Liver (tissue), 9 donors: ENCODE results near the gene CCDC121. TPM values are rescaled to one million over a fixed set of nuclear protein-coding genes. Genes with fewer than 3 reads are reported as not detected.
"Not testable (repeated sequence)": the region's sequence is repeated elsewhere in the genome, so short reads cannot be mapped to it uniquely, and the experiment has no call there.

Source experiments
- DNase-seq: peaks from one replicate; pipeline ENCODE4 v3.0.0-alpha.2; 2017; ENCODE audit warnings: low spot score
- H3K27ac ChIP-seq, 2 donors: one replicate each; pipeline ENCODE4 v1.7.0; 2013; ENCODE audit warnings: inconsistent platforms in 2 of 2, low read length in 2 of 2, control low read depth in 1 of 2, low read depth in 1 of 2, mild to moderate bottlenecking in 1 of 2
- H3K27me3 ChIP-seq, 4 donors: one replicate each; pipeline versions ENCODE4 v1.6.1 to v1.7.0; 2013; ENCODE audit warnings: low read length in 3 of 4, inconsistent platforms in 1 of 4, mild to moderate bottlenecking in 1 of 4, moderate library complexity in 1 of 4; ENCODE audit not compliant: control insufficient read depth in 4 of 4, insufficient read depth in 4 of 4
- H3K36me3 ChIP-seq, 4 donors: one replicate each; pipeline versions ENCODE4 v1.6.1 to v1.7.0; 2013; ENCODE audit warnings: low read length in 3 of 4, mild to moderate bottlenecking in 3 of 4, low read depth in 1 of 4, moderate library complexity in 1 of 4; ENCODE audit not compliant: control insufficient read depth in 4 of 4, insufficient read depth in 3 of 4
- H3K4me1 ChIP-seq, 4 donors: one replicate each; pipeline versions ENCODE4 v1.6.1 to v1.7.0; 2013; ENCODE audit warnings: low read length in 3 of 4, mild to moderate bottlenecking in 3 of 4, moderate library complexity in 1 of 4; ENCODE audit not compliant: control insufficient read depth in 4 of 4, insufficient read depth in 4 of 4
- H3K4me3 ChIP-seq, 3 donors: one replicate each; pipeline versions ENCODE4 v1.6.1 to v1.7.0; 2013; ENCODE audit warnings: low read length in 3 of 3, control low read depth in 1 of 3, low read depth in 1 of 3, mild to moderate bottlenecking in 1 of 3
- H3K9ac ChIP-seq, 2 donors: one replicate each; pipeline ENCODE4 v1.7.0; 2013; ENCODE audit warnings: low read length in 2 of 2, mild to moderate bottlenecking in 2 of 2, moderate library complexity in 2 of 2, control low read depth in 1 of 2, low read depth in 1 of 2
- H3K9me3 ChIP-seq, 4 donors: one replicate each; pipeline versions ENCODE4 v1.6.1 to v1.7.0; 2013; ENCODE audit warnings: low read length in 3 of 4; ENCODE audit not compliant: control insufficient read depth in 4 of 4
- EGR1 ChIP-seq, 2 donors: IDR thresholded peaks; 2 replicates each; pipeline ENCODE4 v1.6.1; 2016 to 2018; ENCODE audit warnings: antibody characterized with exemption in 2 of 2, low read depth in 2 of 2
- GABPA ChIP-seq, 2 donors: IDR thresholded peaks in 1 of 2; conservative IDR thresholded peaks in 1 of 2; 2 replicates each; pipeline ENCODE4 v1.6.1; 2016; ENCODE audit warnings: antibody characterized with exemption in 2 of 2, mild to moderate bottlenecking in 1 of 2, moderate library complexity in 1 of 2
- HNF4A ChIP-seq, 2 donors: conservative IDR thresholded peaks; 2 replicates each; pipeline ENCODE4 v1.6.1; 2016; ENCODE audit warnings: antibody characterized with exemption in 2 of 2, mild to moderate bottlenecking in 2 of 2
- JUND ChIP-seq, 2 donors: IDR thresholded peaks; 2 replicates each; pipeline ENCODE4 v1.6.1; 2016; ENCODE audit warnings: antibody characterized with exemption in 2 of 2
- NR2F2 ChIP-seq: IDR thresholded peaks from 2 replicates; pipeline ENCODE4 v1.6.1; 2016; ENCODE audit warnings: antibody characterized with exemption
- RAD21 ChIP-seq, 2 donors: IDR thresholded peaks; 2 replicates each; pipeline ENCODE4 v1.6.1; 2016; ENCODE audit warnings: antibody characterized with exemption in 2 of 2, mild to moderate bottlenecking in 2 of 2
- RXRA ChIP-seq, 2 donors: IDR thresholded peaks; 2 replicates each; pipeline ENCODE4 v1.6.1; 2017 to 2018; ENCODE audit warnings: antibody characterized with exemption in 2 of 2, mild to moderate bottlenecking in 1 of 2
- SP1 ChIP-seq: IDR thresholded peaks from 2 replicates; pipeline ENCODE4 v1.6.1; 2018; ENCODE audit warnings: antibody characterized with exemption, mild to moderate bottlenecking
- TAF1 ChIP-seq: conservative IDR thresholded peaks from 2 replicates; pipeline ENCODE4 v1.6.1; 2016; ENCODE audit warnings: antibody characterized with exemption, mild to moderate bottlenecking
- YY1 ChIP-seq: IDR thresholded peaks from 2 replicates; pipeline ENCODE4 v1.6.1; 2016; ENCODE audit warnings: antibody characterized with exemption, mild to moderate bottlenecking
- WGBS: extraction: QIAGEN DNeasy Blood & Tissue Kit; methylation state at CpG from one replicate; pipeline ENCODE4 v1.1.7; 2013; 5-methylcytosine and 5-hydroxymethylcytosine counted together
- polyA plus RNA-seq, 2 donors: library from polyadenylated mRNA; stranded (reverse) in 1 of 2; unstranded in 1 of 2; fragments of 200-250 nt in 1 of 2; fragments of >200 nt in 1 of 2; fragmentation: Nextera tagmentation in 1 of 2; extraction: Ambion mirVana in 1 of 2; gene quantifications; one replicate each; pipeline versions ENCODE4 v1.2.1 to v1.2.3, GENCODE V29; 2013 to 2015
- total RNA-seq, 2 donors: library from RNA; depleted of rRNA; stranded (reverse); fragments of >200 nt; gene quantifications; one replicate each; pipeline ENCODE4 v1.2.3, GENCODE V29; 2014
- TF ChIP-seq, protein P1 (sequence below): IDR thresholded peaks from 2 replicates; pipeline ENCODE4 v1.6.1; 2016; ENCODE audit warnings: antibody characterized with exemption
- TF ChIP-seq, protein P2 (sequence below): IDR thresholded peaks from 2 replicates; pipeline ENCODE4 v1.6.1; 2016; ENCODE audit warnings: antibody characterized with exemption
- TF ChIP-seq, protein P3 (sequence below): IDR thresholded peaks from 2 replicates; pipeline ENCODE4 v1.6.1; 2016; ENCODE audit warnings: antibody characterized with exemption, mild to moderate bottlenecking
- TF ChIP-seq, protein P4 (sequence below): fragments of 150-350 bp; IDR thresholded peaks from 2 replicates; pipeline ENCODE4 v1.5.1; 2017; ENCODE audit warnings: improper control_type of control experiment, low read depth, low read length; ENCODE audit not compliant: missing input control
- TF ChIP-seq, protein P5 (sequence below): IDR thresholded peaks from 2 replicates; pipeline ENCODE4 v1.6.1; 2016; ENCODE audit warnings: antibody characterized with exemption
- donor health status: healthy.
- donor health status: healthy.
- donor health status: healthy.
- donor health status: healthy.
- donor health status: healthy.

The CCDC121 gene
- total and polyA plus RNA-seq, 4 donors, result 0.97 to 2.5 (median 1.4) TPM

DNA sequence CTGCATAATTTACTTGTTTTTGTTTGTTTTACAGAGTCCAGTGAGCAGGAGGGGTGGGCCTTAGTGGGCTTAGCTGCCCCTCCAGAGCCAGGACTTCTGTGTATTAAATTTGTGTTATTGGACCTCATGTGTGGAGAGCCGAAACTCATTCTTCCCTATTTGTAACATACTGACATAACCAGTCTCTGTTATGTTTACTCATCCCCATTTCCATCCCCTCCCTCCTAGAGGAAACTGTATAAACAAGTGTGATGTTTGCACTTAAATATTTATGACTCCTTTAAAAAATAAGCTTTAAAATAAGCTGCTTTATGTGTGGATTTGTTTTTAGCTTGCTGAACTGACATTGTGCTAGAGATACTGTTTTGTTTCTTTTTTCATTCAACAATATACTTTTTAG, 32.2 kb downstream of the CCDC121 start:
- Histone ChIP-seq H3K36me3 (peaks cover 5 to 20% (median 7%) of the 10 kb centered on the region in 4 donors), H3K9ac (no peak overlapping the region), H3K27ac (no peak overlapping the region), H3K27me3 (no peaks in the 10 kb centered on the region), H3K9me3 (peaks cover 0 to 3% (median 0%) of the 10 kb centered on the region in 4 donors), H3K4me1 (no peaks in the 10 kb centered on the region), H3K4me3 (no peak overlapping the region)
- 93% methylated on average over 1 of the region's 1 CpG for WGBS
- DNase-seq, result no peak
- TF ChIP-seq RXRA (IDR thresholded peaks at IDR 0.05) (no peak), RAD21 (IDR thresholded peaks at IDR 0.05) (no peak), HNF4A (conservative IDR thresholded peaks at IDR 0.05) (no peak), YY1 (no peak), SP1 (no peak), EGR1 (IDR thresholded peaks at IDR 0.05; ENCODE audit: low read depth in 2 of 2) (no peak), TAF1 (no peak), JUND (IDR thresholded peaks at IDR 0.05) (no peak), GABPA (IDR thresholded peaks at IDR 0.05 in 1 of 2, conservative IDR thresholded peaks at IDR 0.05 in 1 of 2) (no peak), NR2F2 (no peak)
- TF ChIP-seq, protein P1, sequence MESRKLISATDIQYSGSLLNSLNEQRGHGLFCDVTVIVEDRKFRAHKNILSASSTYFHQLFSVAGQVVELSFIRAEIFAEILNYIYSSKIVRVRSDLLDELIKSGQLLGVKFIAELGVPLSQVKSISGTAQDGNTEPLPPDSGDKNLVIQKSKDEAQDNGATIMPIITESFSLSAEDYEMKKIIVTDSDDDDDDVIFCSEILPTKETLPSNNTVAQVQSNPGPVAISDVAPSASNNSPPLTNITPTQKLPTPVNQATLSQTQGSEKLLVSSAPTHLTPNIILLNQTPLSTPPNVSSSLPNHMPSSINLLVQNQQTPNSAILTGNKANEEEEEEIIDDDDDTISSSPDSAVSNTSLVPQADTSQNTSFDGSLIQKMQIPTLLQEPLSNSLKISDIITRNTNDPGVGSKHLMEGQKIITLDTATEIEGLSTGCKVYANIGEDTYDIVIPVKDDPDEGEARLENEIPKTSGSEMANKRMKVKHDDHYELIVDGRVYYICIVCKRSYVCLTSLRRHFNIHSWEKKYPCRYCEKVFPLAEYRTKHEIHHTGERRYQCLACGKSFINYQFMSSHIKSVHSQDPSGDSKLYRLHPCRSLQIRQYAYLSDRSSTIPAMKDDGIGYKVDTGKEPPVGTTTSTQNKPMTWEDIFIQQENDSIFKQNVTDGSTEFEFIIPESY, result no peak
- TF ChIP-seq, protein P2, sequence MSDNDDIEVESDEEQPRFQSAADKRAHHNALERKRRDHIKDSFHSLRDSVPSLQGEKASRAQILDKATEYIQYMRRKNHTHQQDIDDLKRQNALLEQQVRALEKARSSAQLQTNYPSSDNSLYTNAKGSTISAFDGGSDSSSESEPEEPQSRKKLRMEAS, result no peak
- TF ChIP-seq, protein P3, sequence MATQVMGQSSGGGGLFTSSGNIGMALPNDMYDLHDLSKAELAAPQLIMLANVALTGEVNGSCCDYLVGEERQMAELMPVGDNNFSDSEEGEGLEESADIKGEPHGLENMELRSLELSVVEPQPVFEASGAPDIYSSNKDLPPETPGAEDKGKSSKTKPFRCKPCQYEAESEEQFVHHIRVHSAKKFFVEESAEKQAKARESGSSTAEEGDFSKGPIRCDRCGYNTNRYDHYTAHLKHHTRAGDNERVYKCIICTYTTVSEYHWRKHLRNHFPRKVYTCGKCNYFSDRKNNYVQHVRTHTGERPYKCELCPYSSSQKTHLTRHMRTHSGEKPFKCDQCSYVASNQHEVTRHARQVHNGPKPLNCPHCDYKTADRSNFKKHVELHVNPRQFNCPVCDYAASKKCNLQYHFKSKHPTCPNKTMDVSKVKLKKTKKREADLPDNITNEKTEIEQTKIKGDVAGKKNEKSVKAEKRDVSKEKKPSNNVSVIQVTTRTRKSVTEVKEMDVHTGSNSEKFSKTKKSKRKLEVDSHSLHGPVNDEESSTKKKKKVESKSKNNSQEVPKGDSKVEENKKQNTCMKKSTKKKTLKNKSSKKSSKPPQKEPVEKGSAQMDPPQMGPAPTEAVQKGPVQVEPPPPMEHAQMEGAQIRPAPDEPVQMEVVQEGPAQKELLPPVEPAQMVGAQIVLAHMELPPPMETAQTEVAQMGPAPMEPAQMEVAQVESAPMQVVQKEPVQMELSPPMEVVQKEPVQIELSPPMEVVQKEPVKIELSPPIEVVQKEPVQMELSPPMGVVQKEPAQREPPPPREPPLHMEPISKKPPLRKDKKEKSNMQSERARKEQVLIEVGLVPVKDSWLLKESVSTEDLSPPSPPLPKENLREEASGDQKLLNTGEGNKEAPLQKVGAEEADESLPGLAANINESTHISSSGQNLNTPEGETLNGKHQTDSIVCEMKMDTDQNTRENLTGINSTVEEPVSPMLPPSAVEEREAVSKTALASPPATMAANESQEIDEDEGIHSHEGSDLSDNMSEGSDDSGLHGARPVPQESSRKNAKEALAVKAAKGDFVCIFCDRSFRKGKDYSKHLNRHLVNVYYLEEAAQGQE, result no peak
- TF ChIP-seq, protein P4, sequence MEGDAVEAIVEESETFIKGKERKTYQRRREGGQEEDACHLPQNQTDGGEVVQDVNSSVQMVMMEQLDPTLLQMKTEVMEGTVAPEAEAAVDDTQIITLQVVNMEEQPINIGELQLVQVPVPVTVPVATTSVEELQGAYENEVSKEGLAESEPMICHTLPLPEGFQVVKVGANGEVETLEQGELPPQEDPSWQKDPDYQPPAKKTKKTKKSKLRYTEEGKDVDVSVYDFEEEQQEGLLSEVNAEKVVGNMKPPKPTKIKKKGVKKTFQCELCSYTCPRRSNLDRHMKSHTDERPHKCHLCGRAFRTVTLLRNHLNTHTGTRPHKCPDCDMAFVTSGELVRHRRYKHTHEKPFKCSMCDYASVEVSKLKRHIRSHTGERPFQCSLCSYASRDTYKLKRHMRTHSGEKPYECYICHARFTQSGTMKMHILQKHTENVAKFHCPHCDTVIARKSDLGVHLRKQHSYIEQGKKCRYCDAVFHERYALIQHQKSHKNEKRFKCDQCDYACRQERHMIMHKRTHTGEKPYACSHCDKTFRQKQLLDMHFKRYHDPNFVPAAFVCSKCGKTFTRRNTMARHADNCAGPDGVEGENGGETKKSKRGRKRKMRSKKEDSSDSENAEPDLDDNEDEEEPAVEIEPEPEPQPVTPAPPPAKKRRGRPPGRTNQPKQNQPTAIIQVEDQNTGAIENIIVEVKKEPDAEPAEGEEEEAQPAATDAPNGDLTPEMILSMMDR, result no peak
- TF ChIP-seq, protein P5, sequence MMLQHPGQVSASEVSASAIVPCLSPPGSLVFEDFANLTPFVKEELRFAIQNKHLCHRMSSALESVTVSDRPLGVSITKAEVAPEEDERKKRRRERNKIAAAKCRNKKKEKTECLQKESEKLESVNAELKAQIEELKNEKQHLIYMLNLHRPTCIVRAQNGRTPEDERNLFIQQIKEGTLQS, result no peak

DNA sequence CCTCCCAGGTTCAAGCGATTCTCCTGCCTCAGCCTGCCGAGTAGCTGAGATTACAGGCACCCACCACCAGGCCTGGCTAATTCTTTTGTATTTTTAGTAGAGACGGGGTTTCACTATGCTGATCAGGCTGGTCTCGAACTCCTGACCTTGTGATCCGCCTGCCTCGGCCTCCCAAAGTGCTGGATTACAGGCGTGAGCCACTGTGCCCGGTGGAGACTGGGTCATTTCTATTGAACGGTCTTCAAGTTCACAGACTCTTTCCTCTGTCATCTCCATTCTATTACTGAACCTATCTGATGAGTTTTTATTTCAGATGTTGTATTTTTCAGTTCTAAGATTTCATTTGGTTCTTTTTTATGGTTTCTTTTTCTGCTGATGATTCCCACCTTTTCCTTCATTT, 33.4 kb downstream of the CCDC121 start:
- H3K4me3 ChIP-seq, H3K4me1 ChIP-seq, H3K9ac ChIP-seq, H3K27me3 ChIP-seq, DNase-seq, H3K27ac ChIP-seq, H3K9me3 ChIP-seq: not testable (repeated sequence)
- WGBS, result 98% methylated on average over 9 of the region's 9 CpGs
- peaks cover 0 to 12% (median 3%) of the 10 kb centered on the region in 4 donors for H3K36me3 ChIP-seq

DNA sequence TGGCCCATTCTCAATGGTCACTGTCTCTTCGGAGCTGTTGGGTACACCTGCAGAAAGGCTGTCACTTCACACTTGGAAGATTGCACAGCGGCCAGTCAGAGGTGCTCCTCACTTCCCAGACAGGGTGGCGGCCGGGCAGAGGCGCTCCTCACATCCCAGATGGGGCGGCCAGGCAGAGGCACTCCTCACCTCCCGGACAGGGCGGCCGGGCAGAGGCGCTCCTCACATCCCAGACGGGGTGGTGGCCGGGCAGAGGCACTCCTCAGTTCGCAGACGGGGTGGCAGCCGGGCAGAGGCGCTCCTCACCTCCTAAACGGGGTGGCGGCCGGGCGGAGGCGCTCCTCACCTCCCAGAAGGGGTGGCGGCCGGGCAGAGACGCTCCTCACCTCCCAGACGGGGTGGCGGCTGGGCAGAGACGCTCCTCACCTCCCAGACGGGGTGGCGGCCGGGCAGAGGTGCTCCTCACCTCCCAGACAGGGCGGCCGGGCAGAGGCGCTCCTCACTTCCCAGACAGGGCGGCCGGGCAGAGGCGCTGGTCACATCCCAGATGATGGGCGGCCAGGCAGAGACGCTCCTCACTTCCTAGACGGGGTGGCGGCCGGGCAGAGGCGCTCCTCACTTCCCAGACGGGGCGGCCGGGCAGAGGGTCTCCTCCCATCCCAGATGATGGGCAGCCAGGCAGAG, 34.6 kb downstream of the CCDC121 start:
- not testable (repeated sequence) for H3K9me3 ChIP-seq, H3K4me1 ChIP-seq, H3K9ac ChIP-seq, H3K4me3 ChIP-seq, DNase-seq, H3K27ac ChIP-seq, H3K36me3 ChIP-seq, H3K27me3 ChIP-seq
- 97% methylated on average over 45 of the region's 45 CpGs for WGBS
